Cardiac fibroblast (primary cell): ENCODE data around the gene CDC37.

Experiments
- DNase-seq, 2 donors: peaks; one replicate each; pipeline versions ENCODE4 v3.0.0 to v3.0.0-alpha.2; 2010; ENCODE audit warnings: low read depth in 2 of 2
- H3K4me3 ChIP-seq, 2 donors: replicated peaks in 1 of 2; 1 replicate in 1 of 2; 2 replicates in 1 of 2; pipeline ENCODE4 v1.5.1; 2011; ENCODE audit warnings: low read depth in 2 of 2, low read length in 2 of 2, mild to moderate bottlenecking in 2 of 2, moderate library complexity in 1 of 2
- TF ChIP-seq, protein P1 (sequence below): IDR thresholded peaks from one replicate; pipeline ENCODE4 v1.5.1; 2011; ENCODE audit warnings: low read depth, mild to moderate bottlenecking, low read length, inconsistent platforms

Gene CDC37

GRCh38 chr19:10427169-10427568 lies 23.8 kb upstream of the CDC37 start:
- no peak overlapping the region for H3K4me3 ChIP-seq
- no peak for DNase-seq
- TF ChIP-seq, protein P1, sequence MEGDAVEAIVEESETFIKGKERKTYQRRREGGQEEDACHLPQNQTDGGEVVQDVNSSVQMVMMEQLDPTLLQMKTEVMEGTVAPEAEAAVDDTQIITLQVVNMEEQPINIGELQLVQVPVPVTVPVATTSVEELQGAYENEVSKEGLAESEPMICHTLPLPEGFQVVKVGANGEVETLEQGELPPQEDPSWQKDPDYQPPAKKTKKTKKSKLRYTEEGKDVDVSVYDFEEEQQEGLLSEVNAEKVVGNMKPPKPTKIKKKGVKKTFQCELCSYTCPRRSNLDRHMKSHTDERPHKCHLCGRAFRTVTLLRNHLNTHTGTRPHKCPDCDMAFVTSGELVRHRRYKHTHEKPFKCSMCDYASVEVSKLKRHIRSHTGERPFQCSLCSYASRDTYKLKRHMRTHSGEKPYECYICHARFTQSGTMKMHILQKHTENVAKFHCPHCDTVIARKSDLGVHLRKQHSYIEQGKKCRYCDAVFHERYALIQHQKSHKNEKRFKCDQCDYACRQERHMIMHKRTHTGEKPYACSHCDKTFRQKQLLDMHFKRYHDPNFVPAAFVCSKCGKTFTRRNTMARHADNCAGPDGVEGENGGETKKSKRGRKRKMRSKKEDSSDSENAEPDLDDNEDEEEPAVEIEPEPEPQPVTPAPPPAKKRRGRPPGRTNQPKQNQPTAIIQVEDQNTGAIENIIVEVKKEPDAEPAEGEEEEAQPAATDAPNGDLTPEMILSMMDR, result no peak

- H3K4me3 ChIP-seq, result peak overlapping the region; percentile 29 to 43
- peak; percentile 73 to 74 for DNase-seq
These were observed 20.8 kb upstream of the CDC37 start for GRCh38 chr19:10424011-10424637.

DNA sequence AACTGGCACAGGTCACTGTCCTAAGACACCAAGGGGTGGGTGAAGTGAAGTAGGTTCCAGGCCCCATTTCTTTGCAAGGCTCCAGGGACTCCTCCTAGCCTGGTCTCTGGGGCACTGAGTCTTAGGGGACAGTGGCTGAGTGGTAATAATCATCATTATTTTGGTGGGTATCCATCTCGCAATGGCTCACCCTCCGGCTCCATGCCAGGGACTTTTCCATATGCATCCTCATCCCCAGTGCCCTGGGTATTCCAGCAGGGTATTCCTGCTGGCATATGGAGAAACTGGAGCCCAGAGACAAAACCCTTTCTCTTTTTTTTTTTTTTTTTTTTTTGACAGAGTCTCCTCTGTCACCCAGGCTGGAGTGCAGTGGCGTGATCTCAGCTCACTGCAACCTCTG lies 19.5 kb upstream of the CDC37 start:
- TF ChIP-seq, protein P1, result no peak
- H3K4me3 ChIP-seq, result no peak overlapping the region
- no peak for DNase-seq

More at GRCh38 chr19:10424011-10424637, 20.8 kb upstream of the CDC37 start:
- TF ChIP-seq, protein P1, result peak; percentile 91

GRCh38 chr19:10422046-10422461 lies 18.7 kb upstream of the CDC37 start:
- DNase-seq, result no peak
- TF ChIP-seq, protein P1, result no peak
- no peak overlapping the region for H3K4me3 ChIP-seq

- TF ChIP-seq, protein P1, result no peak
- no peak overlapping the region for H3K4me3 ChIP-seq
- DNase-seq, result no peak
These were observed 18.1 kb upstream of the CDC37 start for GRCh38 chr19:10421240-10422045.

GRCh38 chr19:10420444-10421239 lies 17.3 kb upstream of the CDC37 start, which contains the start of gene PDE4A:
PDE4A (plus strand) TSS chr19:10420538; CDS start chr19:10420765, 227 bp downstream.
- peak within 1 kb of the TSS; percentile 38 to 45 for H3K4me3 ChIP-seq
- DNase-seq, result peak; percentile 41 to 45
- TF ChIP-seq, protein P1, result peak; percentile 47
